SH-SY5Y (cell line): ENCODE results near the gene NGDN.

Experiments used
- GATA2 ChIP-seq: IDR thresholded peaks from 2 replicates; pipeline ENCODE4 v1.6.1; 2011; ENCODE audit warnings: mild to moderate bottlenecking, low read depth, low read length
- GATA3 ChIP-seq: IDR thresholded peaks from 2 replicates; pipeline ENCODE4 v1.6.1; 2011; ENCODE audit warnings: low read depth, mild to moderate bottlenecking, low read length, moderate library complexity

The NGDN gene

DNA sequence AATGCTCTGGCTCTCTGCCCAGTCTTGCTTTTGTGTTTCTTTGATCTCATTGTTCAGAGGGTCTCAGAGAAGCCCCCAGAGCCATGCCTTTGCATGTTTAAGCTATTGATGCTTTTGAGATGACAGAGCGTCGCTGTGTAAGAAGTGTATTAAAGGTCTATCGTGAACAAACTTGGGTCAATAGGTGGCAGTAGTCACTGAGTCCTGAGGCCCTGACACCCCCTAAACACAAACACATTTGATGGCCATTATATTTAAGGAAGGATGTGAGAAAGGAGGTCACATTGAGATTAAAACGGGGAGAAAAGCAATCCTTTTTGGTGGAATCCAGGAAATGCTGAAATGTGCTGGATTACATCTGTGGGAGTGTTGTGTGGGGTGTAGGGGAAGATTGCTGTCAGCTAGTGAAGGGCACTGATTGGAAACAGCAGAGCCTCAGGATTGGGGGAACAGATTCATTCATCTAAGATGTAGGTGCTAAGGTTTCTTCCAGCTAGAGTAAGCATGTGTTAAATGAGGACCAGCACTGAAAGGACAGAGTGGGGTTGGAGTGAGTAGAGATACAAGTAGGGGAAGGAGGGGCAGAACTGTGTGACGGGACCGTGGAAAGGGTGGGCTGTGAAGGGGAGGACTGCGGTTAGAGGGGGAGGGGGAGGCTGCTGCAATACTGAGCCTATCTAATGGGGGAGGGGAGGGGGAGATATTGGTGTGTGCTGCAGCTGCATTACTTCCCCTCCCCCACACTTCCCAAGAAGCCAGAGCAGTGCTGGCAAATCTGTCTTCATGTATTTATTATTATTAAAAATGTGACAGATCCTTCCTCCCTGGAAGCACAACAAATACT lies 12.7 kb downstream of the NGDN start:
- TF ChIP-seq GATA3 (no peak), GATA2 (no peak)

DNA sequence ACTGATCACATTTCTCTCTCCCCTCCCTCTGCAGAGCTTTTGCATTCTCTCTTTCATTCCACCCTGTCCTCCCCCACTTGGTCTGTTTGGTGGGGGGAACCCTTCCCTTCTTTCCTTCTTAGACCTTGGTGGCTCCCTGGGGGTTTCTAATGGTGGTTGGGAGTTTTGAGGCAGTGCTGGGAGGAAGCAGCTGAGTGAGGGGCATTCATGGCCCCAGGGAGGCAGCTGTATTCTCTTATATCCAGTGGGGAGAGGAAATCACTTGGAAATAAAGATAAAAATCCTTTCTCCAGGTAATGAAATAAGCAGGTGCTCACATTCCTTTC lies 13.3 kb downstream of the NGDN start:
- TF ChIP-seq GATA2 (no peak), GATA3 (no peak)

DNA sequence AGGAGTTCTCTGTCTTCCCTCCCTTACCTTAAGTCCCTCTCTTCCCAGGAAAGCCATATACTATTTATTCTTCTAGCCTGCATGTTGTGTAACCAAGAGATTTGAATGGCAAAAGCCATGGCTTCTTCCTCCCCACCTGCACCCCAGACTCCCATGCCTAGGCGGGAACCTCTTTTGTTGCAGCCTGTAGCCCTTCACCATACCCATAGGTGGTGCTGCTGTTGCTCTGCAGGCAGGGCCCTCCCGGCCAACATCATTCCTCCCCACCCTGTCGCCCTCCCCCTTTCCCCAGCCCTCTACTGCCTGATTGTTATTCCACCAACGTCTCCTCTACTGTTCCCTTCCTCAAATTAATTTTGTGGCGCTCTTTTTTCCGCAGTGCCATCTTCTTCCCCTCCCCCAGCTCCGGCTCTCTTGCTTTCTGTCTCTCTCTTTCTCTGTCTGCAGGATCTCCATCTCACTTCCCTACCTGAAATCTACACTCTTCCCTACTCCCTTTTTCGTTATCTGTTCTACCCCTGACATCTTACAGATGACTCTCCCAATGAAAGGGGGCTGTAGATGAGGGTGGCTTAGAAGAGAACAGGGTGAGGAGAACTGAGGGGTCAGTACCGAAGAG lies 13.8 kb downstream of the NGDN start:
- TF ChIP-seq GATA2 (no peak), GATA3 (no peak)

DNA sequence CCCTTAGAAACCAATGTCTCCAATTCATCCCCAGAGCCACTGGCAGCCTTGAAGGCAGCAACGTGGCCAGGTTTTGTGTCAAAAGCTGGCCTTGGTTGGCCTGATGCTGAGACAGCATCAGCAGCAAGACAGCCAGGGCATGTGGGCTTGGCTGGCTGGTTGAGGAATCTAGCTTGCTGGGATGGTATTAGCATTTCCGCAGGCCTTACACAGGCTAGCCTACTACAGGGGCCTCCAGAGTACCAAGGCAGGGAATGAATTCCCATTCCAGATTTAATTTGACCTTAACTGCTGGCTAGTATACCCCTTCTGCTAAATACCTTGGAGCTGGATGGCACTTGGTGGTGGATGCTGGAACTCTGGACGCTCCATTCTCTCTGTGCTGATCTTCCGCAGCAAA lies 15.8 kb downstream of the NGDN start:
- TF ChIP-seq GATA3 (no peak), GATA2 (no peak)

DNA sequence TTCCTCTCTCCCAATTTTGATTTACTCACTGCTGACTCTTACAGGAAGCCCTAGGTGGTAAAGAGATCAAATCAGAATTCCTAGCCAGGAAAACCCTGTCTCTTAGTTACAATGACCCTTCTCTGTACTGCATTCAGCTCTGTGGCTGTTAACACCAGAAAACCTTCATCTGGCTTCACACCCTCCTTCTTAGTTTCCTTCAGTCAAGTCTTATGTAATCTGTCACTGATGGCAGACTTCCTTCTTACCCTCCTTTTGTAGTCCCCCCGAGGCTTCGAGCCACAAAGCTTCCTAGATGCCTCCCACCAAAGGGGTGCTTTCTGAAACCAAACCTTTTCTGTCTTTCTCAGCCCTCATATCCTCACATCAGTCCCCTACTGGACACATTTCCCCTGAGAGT lies 16.5 kb downstream of the NGDN start:
- TF ChIP-seq GATA3 (no peak), GATA2 (no peak)

DNA sequence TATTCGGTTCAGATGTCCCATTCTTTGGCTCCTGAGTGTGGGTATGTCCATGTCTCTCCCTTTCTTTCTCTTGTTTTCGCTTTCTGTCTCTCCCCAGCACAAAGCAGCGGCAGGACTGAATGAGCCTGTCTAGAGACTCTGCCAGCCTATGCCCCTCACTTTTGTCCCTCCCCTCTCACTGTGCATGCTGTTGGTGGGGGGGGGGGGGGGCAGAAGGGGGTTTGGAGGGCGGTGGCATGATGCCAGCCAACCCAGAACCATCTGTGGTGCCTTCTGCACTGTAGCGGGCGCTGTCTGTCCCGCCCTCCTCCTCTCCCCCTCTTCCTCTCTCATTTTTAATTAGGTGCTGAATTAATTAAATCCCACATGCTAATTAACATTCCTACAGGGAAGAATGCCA lies 17.7 kb downstream of the NGDN start:
- TF ChIP-seq GATA3, result no peak
- no peak for TF ChIP-seq GATA2

DNA sequence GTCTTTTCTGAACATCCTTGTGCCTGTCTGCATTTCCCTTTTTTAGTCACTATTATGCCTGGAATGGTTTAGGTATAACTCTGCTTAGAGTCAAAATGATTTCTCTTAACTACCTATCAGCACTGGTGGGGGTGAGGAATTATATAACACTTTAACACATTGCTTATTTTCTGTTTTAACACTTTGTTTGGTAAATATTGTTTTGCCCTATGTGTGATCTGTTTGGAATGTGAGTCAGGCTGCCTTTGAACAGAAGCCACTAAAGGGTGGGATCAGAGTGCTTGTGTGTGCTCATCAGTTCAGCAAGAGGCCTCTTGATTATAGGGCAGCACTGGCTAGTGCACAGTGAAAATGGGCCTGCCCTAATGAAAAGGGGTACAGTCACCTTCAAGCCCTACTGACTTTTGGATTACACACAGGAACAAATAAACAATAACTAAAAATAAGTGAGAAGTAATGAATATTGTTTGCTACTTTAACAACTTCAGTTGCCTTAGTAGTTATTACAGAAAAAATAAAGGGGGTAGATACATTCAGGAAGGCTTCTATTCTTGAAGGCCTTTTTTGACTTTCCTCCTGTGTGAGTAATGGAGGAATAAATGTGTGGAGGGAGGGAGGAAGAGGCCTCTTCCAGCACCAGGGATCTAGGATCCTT lies 23.2 kb downstream of the NGDN start:
- no peak for TF ChIP-seq GATA2
- TF ChIP-seq GATA3, result no peak

DNA sequence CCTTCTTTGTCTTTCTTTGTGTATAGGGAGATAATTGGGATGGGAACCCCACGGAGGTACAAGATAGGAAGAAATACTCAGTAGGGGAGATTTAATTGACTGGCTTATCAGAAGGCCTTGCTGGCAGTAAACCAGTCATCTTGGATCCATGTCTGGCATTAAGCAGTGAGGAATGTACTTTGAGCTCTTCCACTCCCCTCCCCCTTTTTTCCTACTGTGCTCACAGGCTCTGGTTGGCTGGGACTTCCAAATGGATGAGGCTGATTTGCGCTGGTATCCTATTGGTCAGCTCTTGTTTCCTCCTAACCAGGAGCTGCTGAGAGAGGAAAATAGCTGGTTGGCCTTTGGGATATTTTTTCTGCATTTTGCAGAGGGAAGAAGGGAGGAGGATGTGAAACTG lies 24.7 kb downstream of the NGDN start:
- TF ChIP-seq GATA2 (no peak), GATA3 (no peak)

DNA sequence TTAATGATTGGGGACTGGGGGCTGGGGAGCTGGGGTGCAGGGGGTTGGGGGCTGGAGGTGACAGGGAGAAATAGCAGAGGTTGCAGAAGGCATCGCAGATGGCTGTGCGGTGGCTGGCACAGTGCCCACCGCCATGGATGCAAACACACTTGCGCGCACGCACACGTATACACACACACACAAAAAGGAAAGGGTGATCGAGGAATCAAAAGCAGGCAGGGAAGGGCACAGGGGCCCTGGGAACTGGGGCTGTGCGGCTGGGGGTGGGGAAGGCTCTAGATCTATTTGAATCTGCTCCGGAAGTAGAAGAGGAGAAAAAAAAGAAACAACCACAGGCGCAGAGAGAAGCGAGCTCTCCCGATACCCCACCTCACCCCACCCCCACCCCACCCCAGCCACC lies 42.7 kb downstream of the NGDN start:
- TF ChIP-seq GATA3, result no peak
- no peak for TF ChIP-seq GATA2

DNA sequence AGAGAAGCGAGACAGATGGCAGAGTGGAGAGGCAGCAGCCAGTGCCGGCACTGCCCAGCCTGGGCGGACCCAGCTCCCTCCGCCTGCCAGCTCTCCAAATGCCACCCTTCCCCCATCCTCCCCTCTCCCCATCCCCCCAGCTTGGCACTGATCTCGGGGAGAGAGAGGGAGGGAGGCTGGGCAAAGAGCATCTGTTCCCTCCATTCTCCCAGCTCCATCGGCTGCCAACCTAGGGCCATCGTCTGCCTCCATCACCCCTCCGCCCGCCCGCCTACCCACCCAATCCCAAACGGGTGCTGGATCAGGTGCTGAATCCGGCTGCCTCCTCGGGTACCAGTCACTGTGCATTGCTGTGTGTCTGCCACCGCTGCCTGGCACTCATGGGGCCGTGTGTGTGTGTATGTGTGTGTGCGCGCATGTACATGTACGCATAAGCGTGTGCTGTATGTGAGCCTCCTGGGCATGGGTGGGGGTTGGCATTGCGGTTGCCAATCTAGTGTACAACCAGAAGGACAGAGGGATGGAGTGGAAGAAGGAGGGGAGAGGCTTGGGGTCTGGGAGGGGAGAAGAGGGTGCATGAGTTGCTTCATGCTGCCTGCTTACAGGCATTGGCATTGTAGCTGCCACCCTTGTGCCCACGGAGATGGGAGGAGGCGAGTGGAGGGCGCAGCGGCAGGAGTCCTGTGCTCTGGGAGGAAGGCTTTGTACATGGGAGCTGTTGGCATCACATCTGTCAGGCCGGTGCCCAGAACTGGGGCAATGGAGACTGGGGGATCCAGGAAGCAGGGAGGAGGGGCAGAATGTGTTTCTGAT lies 43.7 kb downstream of the NGDN start:
- no peak for TF ChIP-seq GATA2
- TF ChIP-seq GATA3, result no peak

DNA sequence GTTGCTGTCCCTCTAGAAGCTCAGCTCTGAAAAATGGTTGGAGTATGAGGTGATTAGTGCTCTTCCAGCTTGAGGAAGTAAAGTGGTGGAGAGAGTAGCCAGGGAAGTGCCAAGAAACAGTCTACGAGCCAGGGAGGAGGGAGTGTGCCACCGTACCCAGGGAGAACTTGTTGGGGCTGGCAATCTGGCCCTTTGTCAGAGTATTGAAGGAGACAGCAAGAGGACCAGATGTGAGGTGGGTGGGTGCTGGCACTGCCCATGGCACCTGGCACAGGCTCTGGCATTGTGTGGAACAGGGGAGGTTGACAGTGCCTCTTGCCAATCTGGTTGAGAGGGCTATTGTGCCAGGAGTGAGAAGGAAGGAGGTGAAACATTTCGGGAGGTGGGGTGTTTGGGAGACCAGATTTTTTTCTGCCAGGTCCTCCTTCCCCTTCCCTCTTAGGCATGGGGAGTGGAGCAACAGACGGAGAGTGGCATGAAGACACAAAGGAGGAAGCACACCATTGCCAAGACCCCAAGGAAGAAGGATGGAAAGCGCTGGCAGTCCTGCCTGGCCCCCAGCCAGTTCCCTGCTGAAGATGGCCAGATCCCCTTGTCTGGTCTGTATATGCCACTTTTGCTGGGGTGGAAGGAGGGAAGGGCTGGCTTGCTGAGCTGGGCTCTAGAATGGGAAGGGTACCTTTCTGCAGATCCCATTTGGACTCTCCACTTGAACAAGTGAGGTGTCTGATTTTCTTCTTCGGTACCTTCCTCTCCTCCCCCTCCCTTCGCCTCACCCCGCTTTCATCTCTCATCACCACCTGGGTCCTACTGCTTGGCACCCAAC lies 44.5 kb downstream of the NGDN start:
- TF ChIP-seq GATA3 (no peak), GATA2 (no peak)

DNA sequence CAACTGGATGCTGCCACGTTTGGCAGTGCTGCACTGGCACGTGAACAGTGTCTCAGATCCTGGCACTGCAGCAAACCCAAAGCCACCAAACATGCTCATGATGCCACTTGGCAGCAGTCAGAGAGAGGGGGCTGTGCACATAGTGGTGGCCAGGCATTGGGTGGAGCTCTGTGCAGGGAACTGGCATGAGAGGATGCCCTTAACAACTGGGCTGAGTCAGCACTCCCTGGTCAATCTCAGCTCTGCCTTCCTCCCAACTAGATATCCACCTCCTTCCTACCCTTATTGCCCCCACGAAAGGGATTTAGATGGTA lies 45.1 kb downstream of the NGDN start:
- TF ChIP-seq GATA2 (no peak), GATA3 (no peak)

DNA sequence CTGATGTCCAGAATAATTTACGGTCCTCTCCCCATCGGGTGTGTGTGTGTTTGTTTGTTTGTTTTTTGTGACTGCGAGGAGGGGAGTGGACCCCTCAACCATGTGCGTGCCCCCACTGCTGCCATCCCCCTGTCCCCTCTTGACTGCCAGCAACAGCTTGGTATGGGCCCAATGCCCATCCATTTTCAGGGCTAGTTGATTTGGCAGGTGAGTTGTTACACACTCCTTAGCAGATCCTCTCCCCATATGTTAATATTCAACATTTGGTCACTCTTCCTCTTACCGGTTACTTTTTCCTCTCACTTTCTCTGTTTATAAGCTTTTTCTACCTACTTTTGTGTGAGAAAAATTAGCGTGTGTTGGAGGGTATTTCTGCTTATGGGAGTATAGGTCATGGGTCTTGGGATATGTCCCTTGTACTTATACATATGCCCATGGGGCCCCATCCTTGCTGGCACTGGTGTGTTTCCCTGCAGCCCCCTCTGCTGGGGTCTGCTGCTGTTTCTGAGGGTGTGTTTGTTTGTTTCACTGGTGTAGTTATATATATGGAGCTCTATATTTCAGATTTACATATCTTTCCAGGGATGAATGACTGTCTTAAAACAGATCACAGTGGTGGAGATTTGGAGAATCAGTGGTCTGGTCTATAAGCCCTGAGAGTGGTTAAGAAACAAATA lies 48.3 kb downstream of the NGDN start:
- no peak for TF ChIP-seq GATA2
- no peak for TF ChIP-seq GATA3
